ENCODE results near the gene MRPL40.

DNA sequence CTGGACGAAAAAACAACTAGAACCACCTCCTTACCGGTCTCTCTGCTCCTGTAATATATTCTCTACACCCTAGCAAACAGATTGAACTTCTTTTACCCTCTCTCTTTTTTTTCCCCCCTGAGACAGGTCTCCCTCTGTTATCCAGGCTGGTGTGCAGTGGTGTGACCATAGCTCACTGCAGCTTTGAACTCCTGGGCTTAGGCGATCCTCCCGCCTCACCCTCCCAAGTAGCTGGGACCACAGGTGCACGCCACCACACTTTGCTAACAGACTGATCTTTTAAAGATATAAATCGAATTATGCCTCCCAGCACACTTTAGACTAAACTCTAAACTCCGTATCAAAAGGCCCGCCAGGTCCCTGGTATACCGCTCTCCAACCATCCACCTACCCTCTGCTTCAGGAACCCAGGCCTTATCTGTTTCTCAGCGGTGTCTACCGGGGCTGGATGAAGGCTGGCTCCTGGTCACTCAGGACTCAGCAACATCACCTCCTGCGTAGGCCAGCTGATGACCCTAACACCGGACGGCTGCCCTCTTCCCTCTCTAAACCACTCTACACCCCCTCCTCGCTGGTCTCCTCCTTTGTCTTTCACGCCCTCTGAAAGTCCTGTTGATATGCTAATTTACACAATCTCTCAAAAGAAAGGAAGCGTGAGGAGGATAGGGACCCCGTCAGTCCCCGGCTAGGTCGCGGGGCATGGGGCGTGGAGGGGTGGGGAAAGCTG is 14.4 kb downstream of the MRPL40 start:
- TF ChIP-seq, protein P1, sequence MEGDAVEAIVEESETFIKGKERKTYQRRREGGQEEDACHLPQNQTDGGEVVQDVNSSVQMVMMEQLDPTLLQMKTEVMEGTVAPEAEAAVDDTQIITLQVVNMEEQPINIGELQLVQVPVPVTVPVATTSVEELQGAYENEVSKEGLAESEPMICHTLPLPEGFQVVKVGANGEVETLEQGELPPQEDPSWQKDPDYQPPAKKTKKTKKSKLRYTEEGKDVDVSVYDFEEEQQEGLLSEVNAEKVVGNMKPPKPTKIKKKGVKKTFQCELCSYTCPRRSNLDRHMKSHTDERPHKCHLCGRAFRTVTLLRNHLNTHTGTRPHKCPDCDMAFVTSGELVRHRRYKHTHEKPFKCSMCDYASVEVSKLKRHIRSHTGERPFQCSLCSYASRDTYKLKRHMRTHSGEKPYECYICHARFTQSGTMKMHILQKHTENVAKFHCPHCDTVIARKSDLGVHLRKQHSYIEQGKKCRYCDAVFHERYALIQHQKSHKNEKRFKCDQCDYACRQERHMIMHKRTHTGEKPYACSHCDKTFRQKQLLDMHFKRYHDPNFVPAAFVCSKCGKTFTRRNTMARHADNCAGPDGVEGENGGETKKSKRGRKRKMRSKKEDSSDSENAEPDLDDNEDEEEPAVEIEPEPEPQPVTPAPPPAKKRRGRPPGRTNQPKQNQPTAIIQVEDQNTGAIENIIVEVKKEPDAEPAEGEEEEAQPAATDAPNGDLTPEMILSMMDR (IDR thresholded peaks at IDR 0.05), result no peak
- no peak for TF ChIP-seq POLR2AphosphoS5 (IDR thresholded peaks at IDR 0.05)

Data from breast epithelium (tissue), 3 donors.